HG02798 (cell line): ENCODE results near the gene PLEKHA8.

Source experiments
- ATAC-seq: cut with Tn5 transposase; IDR thresholded peaks from one replicate; pipeline ENCODE4 v1.9.1; 2021; ENCODE audit warnings: mild to moderate bottlenecking; ENCODE audit not compliant: unreplicated experiment, poor library complexity

The PLEKHA8 gene

GRCh38 chr7:30139836-30140384, 111.7 kb downstream of the PLEKHA8 start:
- no peak for ATAC-seq

GRCh38 chr7:30140456-30140855, 112.2 kb downstream of the PLEKHA8 start:
- ATAC-seq, result no peak

GRCh38 chr7:30142710-30143109, 114.5 kb downstream of the PLEKHA8 start:
- no peak for ATAC-seq

DNA sequence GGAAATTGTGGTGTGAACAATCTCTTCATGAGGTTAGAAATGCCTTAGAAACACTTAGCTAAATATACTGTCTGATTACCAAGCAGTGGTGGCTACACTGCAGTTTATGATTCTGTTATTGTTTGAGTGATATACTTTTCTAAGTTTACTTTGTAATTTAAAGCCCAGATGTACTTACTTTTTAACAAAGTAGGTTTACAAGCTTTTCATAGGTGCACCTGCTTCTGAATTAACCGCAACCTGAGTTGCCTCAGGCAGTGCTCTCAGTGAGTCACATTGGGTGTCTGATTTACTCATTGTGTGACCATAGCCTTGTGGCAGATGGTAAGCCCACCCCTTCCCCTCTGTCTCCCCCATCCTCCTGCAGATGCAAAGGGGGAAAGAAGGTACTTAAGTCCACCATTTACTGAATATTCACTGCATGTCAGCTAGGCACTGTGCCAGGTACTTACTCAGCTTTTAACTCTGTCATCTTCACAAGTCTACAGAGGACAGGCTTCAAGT, 115.6 kb downstream of the PLEKHA8 start:
- no peak for ATAC-seq

GRCh38 chr7:30144657-30145306, 116.6 kb downstream of the PLEKHA8 start:
- no peak for ATAC-seq

DNA sequence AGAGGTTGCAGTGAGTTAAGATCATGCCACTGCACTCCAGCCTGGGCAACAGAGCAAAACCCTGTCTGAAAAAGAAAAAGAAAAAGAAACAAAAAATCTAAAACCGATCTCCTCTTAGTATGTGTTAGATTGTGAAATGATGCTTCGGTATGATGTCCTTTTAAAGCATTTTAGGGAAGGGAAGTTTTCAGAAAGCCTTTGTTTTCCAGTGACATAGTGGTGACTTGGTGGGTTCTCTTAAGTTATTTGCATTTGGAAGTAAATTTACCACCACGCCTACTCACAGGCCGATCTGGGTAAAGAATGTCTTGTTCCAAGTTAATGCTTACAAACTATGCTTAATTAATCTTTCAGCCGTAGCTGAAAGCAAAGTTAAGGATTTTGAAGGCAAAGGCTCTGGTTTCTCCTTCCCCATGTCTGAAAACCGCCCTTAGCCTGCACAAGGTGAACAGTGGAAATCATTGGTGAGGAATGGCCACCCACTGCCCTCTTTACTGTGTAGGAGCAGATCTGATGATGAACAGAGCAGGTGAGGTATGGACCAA, 117.3 kb downstream of the PLEKHA8 start:
- ATAC-seq, result no peak

- ATAC-seq, result no peak
These were observed 118.0 kb downstream of the PLEKHA8 start for GRCh38 chr7:30146127-30146612.

GRCh38 chr7:30147223-30147622, 119.0 kb downstream of the PLEKHA8 start:
- ATAC-seq, result no peak

DNA sequence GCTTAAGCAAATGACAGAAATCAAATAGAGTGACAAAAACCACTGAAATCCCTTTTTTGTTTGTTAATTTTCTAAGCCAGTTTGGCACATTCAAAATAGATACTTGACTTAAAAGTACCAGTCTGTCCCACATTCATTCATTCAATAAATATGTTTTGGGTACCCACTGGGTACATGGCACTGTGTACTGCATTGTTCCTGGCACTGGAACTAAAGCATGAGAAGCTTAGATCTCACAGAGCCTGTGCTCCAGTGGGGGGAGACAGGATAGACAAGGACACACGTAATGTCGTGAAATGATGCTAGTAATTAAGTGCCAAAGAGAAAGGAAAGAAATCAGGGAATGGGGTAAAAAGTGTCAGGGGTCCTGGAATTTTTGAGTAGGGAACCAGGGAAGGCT, 119.6 kb downstream of the PLEKHA8 start:
- ATAC-seq, result no peak

DNA sequence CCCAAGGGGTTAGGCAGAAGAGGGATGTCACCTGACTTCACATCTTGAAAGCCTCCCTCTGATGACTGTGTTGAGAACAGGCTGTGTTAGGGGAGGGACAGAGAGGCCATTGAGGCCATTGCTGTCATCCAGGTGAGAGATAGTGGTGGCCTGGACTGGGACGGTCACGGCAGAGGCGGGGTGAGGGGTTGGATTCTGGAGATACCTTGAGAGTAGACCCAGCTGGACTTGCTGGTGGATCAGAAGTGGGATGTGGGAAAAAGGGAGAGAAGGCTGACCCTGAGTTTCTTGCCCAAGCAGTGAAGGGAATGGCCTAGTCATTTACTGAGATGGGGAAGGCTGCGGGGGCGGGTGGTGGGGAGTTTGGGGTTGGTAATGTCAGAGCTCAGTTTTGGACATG, 120.2 kb downstream of the PLEKHA8 start:
- ATAC-seq, result no peak

- no peak for ATAC-seq
These were observed 120.8 kb downstream of the PLEKHA8 start for GRCh38 chr7:30148951-30149459.

DNA sequence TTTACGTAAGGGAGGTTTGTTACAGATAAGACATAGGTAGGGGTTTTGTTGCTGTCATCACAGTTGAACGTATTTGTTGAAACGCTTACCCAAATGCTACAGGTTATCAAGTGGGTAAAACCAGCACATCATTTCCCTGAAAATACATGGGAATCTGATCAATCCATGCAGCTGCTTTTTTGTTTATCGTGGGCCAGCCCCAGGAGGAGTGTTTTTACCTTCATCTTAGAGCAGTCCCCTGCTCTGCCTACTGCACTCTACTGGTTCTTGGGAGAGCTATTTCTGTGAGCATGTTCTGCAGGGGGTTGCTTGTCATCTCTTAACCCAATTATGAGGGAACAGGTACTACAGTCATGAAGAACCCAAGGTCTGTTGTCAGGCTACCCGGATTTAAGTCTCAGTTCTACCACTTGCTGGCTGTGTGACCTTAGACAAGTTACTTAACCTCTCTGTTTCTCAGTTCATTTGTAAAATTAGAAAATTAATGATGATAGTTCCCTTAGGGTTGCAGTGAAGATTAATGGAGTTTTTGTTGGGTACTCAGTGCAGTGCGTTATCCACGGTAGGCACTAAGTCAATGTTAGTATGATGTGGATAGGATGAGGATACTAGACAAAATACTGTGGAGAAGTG, 121.5 kb downstream of the PLEKHA8 start:
- no peak for ATAC-seq

DNA sequence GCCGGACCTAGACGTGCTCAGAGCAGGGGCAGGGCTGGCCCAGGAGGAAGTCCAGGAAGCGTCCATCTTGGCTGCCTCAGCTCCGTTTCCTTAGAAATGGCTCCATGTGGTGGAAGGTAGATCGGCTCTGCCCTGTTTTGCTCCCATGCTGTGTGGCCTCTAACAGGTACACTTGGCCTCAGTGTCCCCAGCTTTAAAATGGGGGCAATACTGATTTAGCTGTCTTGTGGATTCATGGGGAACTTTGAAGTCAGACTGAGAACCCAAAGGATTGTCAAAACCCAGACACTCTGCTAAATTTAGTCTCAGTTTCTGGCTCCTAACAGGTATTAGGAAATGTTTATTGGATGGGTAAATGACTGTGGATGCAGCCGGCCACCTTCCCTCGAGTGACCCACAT, 122.5 kb downstream of the PLEKHA8 start:
- ATAC-seq, result no peak

DNA sequence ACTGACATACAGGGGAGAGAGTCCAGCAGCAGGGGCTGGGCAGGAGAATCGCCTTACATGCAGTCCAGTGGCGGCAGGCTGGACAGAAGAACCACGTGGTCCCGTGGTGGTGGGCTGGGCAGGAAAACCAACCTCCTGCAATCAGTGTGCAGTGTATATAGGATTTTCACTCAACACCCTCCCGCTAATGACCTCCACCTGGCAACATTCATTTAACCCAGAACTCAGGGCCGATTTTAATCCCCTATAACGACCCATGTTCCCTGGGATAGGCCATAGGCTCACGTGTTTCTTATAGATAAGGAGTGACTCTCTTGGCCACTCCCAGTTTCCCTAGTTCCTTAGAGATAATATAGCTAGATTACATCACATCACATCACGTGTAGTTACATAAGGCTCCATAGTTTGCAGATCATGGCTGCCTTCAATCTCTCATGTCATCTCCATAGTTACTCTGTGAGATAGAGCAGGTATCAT, 125.9 kb downstream of the PLEKHA8 start:
- ATAC-seq, result no peak

DNA sequence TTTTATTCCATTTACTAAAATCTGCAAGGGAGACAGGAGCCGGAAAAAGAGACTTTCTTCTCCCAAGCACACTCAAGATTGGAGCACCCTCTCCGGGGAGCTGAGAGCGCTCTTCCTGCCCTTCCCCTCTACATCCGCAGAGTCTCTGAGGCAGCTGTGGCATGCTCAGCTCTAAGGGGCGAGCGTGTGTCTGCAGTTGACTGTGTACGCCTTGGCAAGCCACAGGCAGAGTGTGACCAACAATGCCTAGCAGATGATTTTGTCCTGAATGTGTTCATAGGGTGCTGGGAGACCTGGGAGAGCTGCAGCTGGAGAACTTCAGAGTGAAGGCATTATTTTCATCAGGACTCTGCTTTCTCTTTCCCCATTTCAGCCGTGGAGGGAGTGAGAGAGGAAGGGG, 127.3 kb downstream of the PLEKHA8 start:
- ATAC-seq, result no peak

DNA sequence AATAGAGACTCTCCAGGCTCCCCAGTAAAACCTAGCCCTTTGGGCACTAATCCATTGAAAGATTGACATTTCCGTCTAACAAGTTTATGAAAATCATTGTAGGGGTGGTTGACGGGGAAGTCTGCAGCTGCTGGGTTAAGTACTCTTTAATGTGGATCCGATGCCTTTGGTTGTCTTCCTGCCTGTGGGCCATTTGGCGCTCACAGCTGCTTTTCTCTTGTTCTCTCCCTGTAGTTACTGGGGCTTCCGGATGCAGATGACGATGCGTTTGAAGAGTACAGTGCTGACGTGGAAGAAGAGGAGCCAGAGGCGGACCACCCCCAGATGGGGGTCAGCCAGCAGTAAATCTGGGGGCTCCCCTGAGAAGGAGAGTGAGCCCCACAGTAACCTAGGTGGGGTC, 129.0 kb downstream of the PLEKHA8 start:
- ATAC-seq, result no peak

GRCh38 chr7:30159163-30159562, 131.0 kb downstream of the PLEKHA8 start:
- ATAC-seq, result peak; percentile 33

GRCh38 chr7:30159698-30160143, 131.5 kb downstream of the PLEKHA8 start:
- no peak for ATAC-seq

GRCh38 chr7:30160329-30160728, 132.1 kb downstream of the PLEKHA8 start:
- no peak for ATAC-seq

DNA sequence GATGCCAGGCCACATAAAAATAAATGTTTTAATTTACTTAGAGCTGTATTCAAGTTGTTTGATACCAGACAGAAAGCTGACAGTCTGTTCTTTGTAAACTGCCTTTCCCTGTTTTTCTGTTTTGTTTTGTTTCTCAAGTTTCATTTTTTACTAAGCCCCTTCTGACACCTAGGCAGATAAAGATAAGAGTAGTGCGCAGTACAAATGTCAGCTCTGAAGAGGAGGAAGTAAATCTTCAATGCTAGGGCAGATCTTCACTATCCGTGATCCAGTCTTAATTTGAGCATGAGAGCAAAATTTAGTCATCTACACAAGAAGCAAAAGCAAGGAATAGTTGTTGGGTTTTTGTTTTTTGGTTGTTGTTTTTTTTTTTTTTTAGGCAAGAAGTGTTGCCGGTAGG, 133.9 kb downstream of the PLEKHA8 start:
- ATAC-seq, result no peak

DNA sequence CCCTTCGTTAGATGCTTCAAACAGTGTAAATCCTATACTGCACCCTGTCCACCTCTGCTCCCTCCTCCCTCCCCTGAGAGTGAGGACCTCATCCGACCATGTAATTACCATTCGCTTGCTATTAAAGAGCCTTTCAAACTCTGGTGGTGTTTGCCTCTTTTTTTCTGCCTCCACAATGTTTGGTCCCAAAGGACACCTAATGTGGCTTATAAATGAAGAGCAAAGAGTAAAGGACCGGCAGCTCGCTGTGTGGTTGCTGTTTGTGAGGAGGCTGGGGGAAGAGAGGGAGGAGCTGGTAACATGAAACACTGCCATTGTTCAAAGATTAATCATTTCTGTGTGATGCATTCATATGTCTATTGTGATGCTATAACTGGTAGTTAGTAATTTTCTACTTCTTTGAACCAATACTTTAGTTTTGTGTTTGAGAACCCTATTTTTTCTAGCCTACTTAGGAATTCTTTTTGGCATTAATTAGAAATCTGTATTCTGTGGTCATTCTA, 134.5 kb downstream of the PLEKHA8 start:
- ATAC-seq, result no peak
